Stimulated activated CD4-positive, alpha-beta T cell treated with anti-CD3 and anti-CD28 coated beads, Interleukin-4, amount 100 ng/mL, for 4 hours (primary cell): ENCODE results near the gene ATG13.

Source experiments
- DNase-seq, 2 experiments: peaks; one replicate each; pipeline ENCODE4 v3.0.0-alpha.2; 2020

The ATG13 gene

GRCh38 chr11:46677169-46677568 lies 59.8 kb downstream of the ATG13 start:
- no peak for DNase-seq

- DNase-seq: no peak
Observed at GRCh38 chr11:46677991-46678740, 60.8 kb downstream of the ATG13 start.

- DNase-seq: no peak
Observed at GRCh38 chr11:46678741-46679130, 61.4 kb downstream of the ATG13 start.

GRCh38 chr11:46679241-46680163 lies 62.1 kb downstream of the ATG13 start:
- DNase-seq: no peak

- DNase-seq: no peak
Observed at GRCh38 chr11:46680164-46680760, 62.9 kb downstream of the ATG13 start.

- DNase-seq: no peak
Observed at GRCh38 chr11:46680815-46681214, 63.5 kb downstream of the ATG13 start.

- DNase-seq: no peak
Observed at GRCh38 chr11:46681814-46682213, 64.5 kb downstream of the ATG13 start.

- DNase-seq: no peak
Observed at GRCh38 chr11:46682773-46683752, 65.7 kb downstream of the ATG13 start.

- DNase-seq: no peak
Observed at GRCh38 chr11:46684367-46684766, 67.0 kb downstream of the ATG13 start.

GRCh38 chr11:46686886-46687795 lies 69.8 kb downstream of the ATG13 start:
- no peak for DNase-seq

GRCh38 chr11:46690702-46691101 lies 73.3 kb downstream of the ATG13 start:
- no peak for DNase-seq

- DNase-seq: no peak
Observed at GRCh38 chr11:46692450-46692849, 75.1 kb downstream of the ATG13 start.

GRCh38 chr11:46693597-46694012 lies 76.3 kb downstream of the ATG13 start:
- no peak for DNase-seq

GRCh38 chr11:46694072-46694471 lies 76.7 kb downstream of the ATG13 start:
- no peak for DNase-seq

GRCh38 chr11:46694607-46695006 lies 77.3 kb downstream of the ATG13 start:
- DNase-seq: no peak

GRCh38 chr11:46695345-46696211 lies 78.2 kb downstream of the ATG13 start:
- DNase-seq: no peak

GRCh38 chr11:46696212-46696558 lies 78.8 kb downstream of the ATG13 start:
- DNase-seq: no peak

GRCh38 chr11:46697303-46697702 lies 80.0 kb downstream of the ATG13 start:
- no peak for DNase-seq

GRCh38 chr11:46697723-46698122 lies 80.4 kb downstream of the ATG13 start:
- DNase-seq: no peak

- DNase-seq: no peak
Observed at GRCh38 chr11:46698597-46698996, 81.2 kb downstream of the ATG13 start.
